Choroid plexus epithelial cell (primary cell): ENCODE measurements around the gene PPM1M.
A peak's percentile ranks its signal among the peaks of the same experiment; 100 is the strongest.

Experiments
- DNase-seq: peaks from one replicate; pipeline ENCODE4 v3.0.0-alpha.2; 2010; ENCODE audit warnings: low read depth
- H3K4me3 ChIP-seq: 2 replicates; pipeline ENCODE4 v1.5.1; 2011; ENCODE audit warnings: low read depth, mild to moderate bottlenecking, control low read depth, low read length, moderate library complexity
- CTCF ChIP-seq: conservative IDR thresholded peaks from 2 replicates; pipeline ENCODE4 v1.5.1; 2011; ENCODE audit warnings: low read depth, mild to moderate bottlenecking, control low read depth, inconsistent platforms, low read length, moderate library complexity

The PPM1M gene

GRCh38 chr3:52248165-52248541 lies 2.6 kb downstream of the PPM1M start:
- no peak for TF ChIP-seq CTCF
- no peak overlapping the region for H3K4me3 ChIP-seq
- DNase-seq = no peak

GRCh38 chr3:52248816-52249547 lies 3.4 kb downstream of the PPM1M start:
- no peak for DNase-seq
- no peak for TF ChIP-seq CTCF
- H3K4me3 ChIP-seq = no peak overlapping the region

- no peak for TF ChIP-seq CTCF
- no peak for DNase-seq
- H3K4me3 ChIP-seq = no peak overlapping the region
Observed at GRCh38 chr3:52249683-52250082, 4.1 kb downstream of the PPM1M start.

- no peak for DNase-seq
- H3K4me3 ChIP-seq = no peak overlapping the region
- no peak for TF ChIP-seq CTCF
Observed at GRCh38 chr3:52250122-52250521, 4.6 kb downstream of the PPM1M start.

- H3K4me3 ChIP-seq = no peak overlapping the region
- peak; percentile 24 for DNase-seq
Observed at GRCh38 chr3:52253314-52254304, 8.1 kb downstream of the PPM1M start.

GRCh38 chr3:52254608-52255007 lies 9.0 kb downstream of the PPM1M start:
- no peak overlapping the region for H3K4me3 ChIP-seq
- DNase-seq = no peak
- TF ChIP-seq CTCF = no peak

More at GRCh38 chr3:52253314-52254304, 8.1 kb downstream of the PPM1M start:
- no peak for TF ChIP-seq CTCF

GRCh38 chr3:52256159-52256558 lies 10.6 kb downstream of the PPM1M start:
- DNase-seq = no peak
- no peak for TF ChIP-seq CTCF
- no peak overlapping the region for H3K4me3 ChIP-seq
